ENCODE measurements around the gene LSAMP.

DNA sequence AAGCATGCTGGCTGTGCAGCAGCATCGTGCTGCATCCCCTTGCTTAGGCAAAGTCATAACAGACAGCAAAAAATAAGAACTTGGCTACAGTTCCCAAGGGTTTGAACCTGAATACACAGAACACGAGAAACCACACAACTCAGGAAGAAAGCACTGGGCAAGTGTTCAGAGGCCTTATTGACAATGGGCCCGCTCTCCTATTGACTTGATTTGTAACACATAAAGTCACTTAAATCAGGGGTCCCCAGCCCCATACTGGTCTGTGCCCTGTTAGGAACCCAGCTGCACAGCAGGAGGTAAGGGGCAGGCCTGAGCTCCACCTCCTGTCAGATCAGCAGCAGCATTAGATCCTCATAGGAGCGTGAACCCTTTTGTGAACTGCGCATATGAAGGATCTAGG, 145.1 kb downstream of the LSAMP start:
- TF ChIP-seq, protein P1, sequence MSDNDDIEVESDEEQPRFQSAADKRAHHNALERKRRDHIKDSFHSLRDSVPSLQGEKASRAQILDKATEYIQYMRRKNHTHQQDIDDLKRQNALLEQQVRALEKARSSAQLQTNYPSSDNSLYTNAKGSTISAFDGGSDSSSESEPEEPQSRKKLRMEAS (CRISPR knock-in tag; IDR thresholded peaks at IDR 0.05), result no peak
- TF ChIP-seq, protein P2, sequence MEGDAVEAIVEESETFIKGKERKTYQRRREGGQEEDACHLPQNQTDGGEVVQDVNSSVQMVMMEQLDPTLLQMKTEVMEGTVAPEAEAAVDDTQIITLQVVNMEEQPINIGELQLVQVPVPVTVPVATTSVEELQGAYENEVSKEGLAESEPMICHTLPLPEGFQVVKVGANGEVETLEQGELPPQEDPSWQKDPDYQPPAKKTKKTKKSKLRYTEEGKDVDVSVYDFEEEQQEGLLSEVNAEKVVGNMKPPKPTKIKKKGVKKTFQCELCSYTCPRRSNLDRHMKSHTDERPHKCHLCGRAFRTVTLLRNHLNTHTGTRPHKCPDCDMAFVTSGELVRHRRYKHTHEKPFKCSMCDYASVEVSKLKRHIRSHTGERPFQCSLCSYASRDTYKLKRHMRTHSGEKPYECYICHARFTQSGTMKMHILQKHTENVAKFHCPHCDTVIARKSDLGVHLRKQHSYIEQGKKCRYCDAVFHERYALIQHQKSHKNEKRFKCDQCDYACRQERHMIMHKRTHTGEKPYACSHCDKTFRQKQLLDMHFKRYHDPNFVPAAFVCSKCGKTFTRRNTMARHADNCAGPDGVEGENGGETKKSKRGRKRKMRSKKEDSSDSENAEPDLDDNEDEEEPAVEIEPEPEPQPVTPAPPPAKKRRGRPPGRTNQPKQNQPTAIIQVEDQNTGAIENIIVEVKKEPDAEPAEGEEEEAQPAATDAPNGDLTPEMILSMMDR (IDR thresholded peaks at IDR 0.05), result no peak
- TF ChIP-seq, protein P3, sequence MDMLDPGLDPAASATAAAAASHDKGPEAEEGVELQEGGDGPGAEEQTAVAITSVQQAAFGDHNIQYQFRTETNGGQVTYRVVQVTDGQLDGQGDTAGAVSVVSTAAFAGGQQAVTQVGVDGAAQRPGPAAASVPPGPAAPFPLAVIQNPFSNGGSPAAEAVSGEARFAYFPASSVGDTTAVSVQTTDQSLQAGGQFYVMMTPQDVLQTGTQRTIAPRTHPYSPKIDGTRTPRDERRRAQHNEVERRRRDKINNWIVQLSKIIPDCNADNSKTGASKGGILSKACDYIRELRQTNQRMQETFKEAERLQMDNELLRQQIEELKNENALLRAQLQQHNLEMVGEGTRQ (CRISPR knock-in tag; IDR thresholded peaks at IDR 0.05), result no peak
- TF ChIP-seq ZNF416 (CRISPR knock-in tag; IDR thresholded peaks at IDR 0.05) (no peak), NR2C2 (CRISPR knock-in tag; IDR thresholded peaks at IDR 0.05) (no peak), ZNF423 (CRISPR knock-in tag; IDR thresholded peaks at IDR 0.05) (no peak), ETV6 (CRISPR knock-in tag; IDR thresholded peaks at IDR 0.05) (no peak), ZNF219 (CRISPR knock-in tag; IDR thresholded peaks at IDR 0.05; ENCODE audit: borderline replicate concordance) (no peak), ARID4B (CRISPR knock-in tag; IDR thresholded peaks at IDR 0.05; ENCODE audit: borderline replicate concordance) (no peak), ZNF671 (CRISPR knock-in tag; IDR thresholded peaks at IDR 0.05) (no peak), STAT6 (CRISPR knock-in tag; conservative IDR thresholded peaks at IDR 0.05; ENCODE audit: low read depth) (no peak), TP53 (CRISPR knock-in tag; IDR thresholded peaks at IDR 0.05) (no peak)
- TF ChIP-seq, protein P4, sequence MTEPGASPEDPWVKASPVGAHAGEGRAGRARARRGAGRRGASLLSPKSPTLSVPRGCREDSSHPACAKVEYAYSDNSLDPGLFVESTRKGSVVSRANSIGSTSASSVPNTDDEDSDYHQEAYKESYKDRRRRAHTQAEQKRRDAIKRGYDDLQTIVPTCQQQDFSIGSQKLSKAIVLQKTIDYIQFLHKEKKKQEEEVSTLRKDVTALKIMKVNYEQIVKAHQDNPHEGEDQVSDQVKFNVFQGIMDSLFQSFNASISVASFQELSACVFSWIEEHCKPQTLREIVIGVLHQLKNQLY (CRISPR knock-in tag; IDR thresholded peaks at IDR 0.05), result no peak
